GM10248 (cell line): ENCODE results near the gene DNAH1.

Experiments
- CTCF ChIA-PET: fragments of 300-600 bp; sonication (Branson Sonifier 250); formaldehyde crosslinking; extraction: SDS; loops from one replicate; lab custom pipeline; 2021; ENCODE audit warnings: antibody characterized with exemption; lab: Yijun Ruan, JAX
- POLR2A ChIA-PET: fragments of 350-650 bp; sonication (Branson Sonifier 250); formaldehyde crosslinking; extraction: SDS; loops from one replicate; lab custom pipeline; 2020; ENCODE audit warnings: antibody characterized with exemption; lab: Yijun Ruan, JAX
- DNase-seq: peaks from one replicate; pipeline ENCODE4 v3.0.0; 2012; ENCODE audit errors: extremely low spot score
- TF ChIP-seq, protein P1 (sequence below): IDR thresholded peaks from 2 replicates; pipeline ENCODE4 v1.5.1; 2012; ENCODE audit warnings: mild to moderate bottlenecking, low read depth; ENCODE audit errors: extremely low read depth, missing control alignments, control extremely low read depth

Gene DNAH1

DNA sequence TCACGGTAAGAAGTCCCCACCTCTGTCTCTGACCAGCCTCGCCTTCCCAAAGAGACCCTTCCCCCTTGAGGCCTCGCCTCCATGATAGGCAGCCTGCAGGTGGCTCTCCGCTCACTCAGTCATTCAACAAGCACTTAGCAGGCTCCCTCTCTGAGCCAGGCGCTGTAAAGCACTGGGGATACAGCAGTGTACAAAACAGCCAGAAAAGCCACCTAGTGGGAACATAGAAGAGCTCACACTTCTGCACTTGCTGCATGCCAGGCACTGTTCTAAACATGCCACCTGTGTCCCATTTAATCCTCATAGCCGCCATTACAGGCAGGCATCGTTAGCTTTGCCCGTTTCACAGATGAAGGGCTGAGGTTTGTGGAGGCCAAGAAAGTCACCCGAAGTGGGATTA lies 72.8 kb downstream of the DNAH1 start:
- ChIA-PET POLR2A (interaction anchor here (0.6 kb wide), 1 partner anchor 155 kb away, joined by 12 read pairs; no protein-coding TSS in a partner anchor), CTCF (interaction anchor here (0.8 to 2.4 kb wide), 7 partner anchors 9 to 168 kb away, joined by 3 to 8 read pairs (median 5); no protein-coding TSS in a partner anchor)
- TF ChIP-seq, protein P1, sequence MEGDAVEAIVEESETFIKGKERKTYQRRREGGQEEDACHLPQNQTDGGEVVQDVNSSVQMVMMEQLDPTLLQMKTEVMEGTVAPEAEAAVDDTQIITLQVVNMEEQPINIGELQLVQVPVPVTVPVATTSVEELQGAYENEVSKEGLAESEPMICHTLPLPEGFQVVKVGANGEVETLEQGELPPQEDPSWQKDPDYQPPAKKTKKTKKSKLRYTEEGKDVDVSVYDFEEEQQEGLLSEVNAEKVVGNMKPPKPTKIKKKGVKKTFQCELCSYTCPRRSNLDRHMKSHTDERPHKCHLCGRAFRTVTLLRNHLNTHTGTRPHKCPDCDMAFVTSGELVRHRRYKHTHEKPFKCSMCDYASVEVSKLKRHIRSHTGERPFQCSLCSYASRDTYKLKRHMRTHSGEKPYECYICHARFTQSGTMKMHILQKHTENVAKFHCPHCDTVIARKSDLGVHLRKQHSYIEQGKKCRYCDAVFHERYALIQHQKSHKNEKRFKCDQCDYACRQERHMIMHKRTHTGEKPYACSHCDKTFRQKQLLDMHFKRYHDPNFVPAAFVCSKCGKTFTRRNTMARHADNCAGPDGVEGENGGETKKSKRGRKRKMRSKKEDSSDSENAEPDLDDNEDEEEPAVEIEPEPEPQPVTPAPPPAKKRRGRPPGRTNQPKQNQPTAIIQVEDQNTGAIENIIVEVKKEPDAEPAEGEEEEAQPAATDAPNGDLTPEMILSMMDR: no peak
- DNase-seq: no peak

GRCh38 chr3:52391096-52391495 lies 75.0 kb downstream of the DNAH1 start:
- ChIA-PET CTCF (interaction anchor here (1.6 kb wide), 1 partner anchor 15 kb away, joined by 4 read pairs; no protein-coding TSS in a partner anchor), POLR2A (no interaction called here)
- TF ChIP-seq, protein P1: no peak
- DNase-seq: no peak

DNA sequence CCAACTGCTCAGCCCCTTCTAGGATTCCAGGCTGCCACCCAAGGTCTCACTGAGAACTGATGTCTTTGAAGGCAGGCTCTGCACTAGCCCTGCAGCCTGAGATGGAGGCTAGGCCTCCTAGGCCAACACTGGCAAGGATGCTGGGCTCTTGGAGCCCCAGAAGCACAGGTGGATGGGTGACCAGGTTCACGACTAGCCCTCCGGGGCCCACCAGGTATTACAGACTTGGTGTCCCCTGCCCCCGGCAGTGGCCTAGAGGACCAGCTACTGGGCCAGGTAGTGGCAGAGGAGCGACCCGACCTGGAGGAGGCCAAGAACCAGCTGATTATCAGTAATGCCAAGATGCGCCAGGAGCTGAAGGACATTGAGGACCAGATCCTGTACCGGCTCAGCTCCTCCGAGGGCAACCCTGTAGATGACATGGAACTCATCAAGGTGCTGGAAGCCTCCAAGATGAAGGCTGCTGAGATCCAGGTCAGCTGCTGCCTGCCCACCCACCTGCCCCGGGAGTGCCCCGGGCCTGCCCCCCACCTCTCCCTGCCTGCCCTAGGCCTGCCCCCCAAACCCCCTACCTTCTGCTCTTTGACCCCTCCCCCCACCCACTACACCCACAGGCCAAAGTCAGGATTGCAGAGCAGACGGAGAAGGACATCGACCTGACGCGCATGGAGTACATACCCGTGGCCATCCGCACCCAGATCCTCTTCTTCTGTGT lies 76.3 kb downstream of the DNAH1 start:
- ChIA-PET POLR2A (interaction anchor here (0.9 kb wide), 1 partner anchor 10 kb away, joined by 4 read pairs; no protein-coding TSS in a partner anchor), CTCF (no interaction called here)
- DNase-seq: no peak
- TF ChIP-seq, protein P1: no peak

DNA sequence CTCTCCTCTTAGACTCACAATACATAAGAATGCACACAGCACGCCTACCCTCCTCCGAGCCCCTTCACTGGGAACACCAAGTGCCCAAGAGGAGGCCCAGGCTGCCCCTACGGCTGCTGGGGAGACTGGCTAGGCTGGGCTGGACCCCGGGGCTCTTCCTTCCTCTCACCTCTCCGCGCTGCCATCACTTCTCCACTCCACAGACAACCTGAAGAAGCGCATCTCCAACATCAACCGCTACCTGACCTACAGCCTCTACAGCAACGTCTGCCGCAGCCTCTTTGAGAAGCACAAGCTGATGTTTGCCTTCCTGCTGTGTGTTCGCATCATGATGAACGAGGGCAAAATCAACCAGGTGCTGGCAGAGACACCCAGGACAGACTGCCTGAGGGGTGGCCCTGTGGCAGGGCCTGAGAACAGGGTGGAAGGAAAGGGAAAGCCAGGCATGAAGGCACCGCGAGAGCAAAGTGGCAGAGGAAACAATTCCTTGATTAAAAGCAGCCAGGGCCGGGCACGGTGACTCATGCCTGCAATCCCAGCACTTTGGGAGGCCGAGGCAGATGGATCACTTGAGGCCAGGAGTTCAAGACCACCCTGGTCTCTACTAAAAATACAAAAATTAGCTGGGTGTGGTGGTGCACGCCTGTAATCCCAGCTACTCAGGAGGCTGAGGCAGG lies 77.2 kb downstream of the DNAH1 start:
- DNase-seq: no peak
- ChIA-PET POLR2A (no interaction called here), CTCF (no interaction called here)
- TF ChIP-seq, protein P1: no peak

GRCh38 chr3:52393959-52394670 lies 78.0 kb downstream of the DNAH1 start:
- TF ChIP-seq, protein P1: no peak
- POLR2A ChIA-PET: no interaction called here
- DNase-seq: no peak
- CTCF ChIA-PET: interaction anchor here (1.4 kb wide), 1 partner anchor 11 kb away, joined by 6 read pairs; no protein-coding TSS in a partner anchor
